ENCODE results near the gene NT5DC1.

Gene NT5DC1

GRCh38 chr6:116246089-116246488 lies 145.4 kb downstream of the NT5DC1 start:
- no peak for DNase-seq
- Histone ChIP-seq H3K9ac (ENCODE audit: low read length) (no peak overlapping the region), H3K36me3 (replicated peaks; ENCODE audit: insufficient read depth, low read length) (no peaks in the 10 kb centered on the region), H3K4me2 (ENCODE audit: low read depth, low read length) (no peak overlapping the region), H3K9me2 (replicated peaks; ENCODE audit: insufficient read depth, low read length) (no peaks in the 10 kb centered on the region), H3K27ac (ENCODE audit: low read length) (no peak overlapping the region), H3K9me3 (replicated peaks; ENCODE audit: insufficient read depth, low read length) (no peaks in the 10 kb centered on the region), H3K27me3 (replicated peaks; ENCODE audit: insufficient read depth, low read length) (no peaks in the 10 kb centered on the region), H3F3A (ENCODE audit: insufficient read depth, low read length) (no peaks in the 10 kb centered on the region), H3K79me2 (ENCODE audit: low read length) (peaks cover 5% of the 10 kb centered on the region; the same call in 1 of the 2 replicates), H2AFZ (ENCODE audit: low read length) (no peak overlapping the region), H4K20me1 (ENCODE audit: insufficient read depth, low read length) (no peaks in the 10 kb centered on the region), H3K4me3 (ENCODE audit: low read length) (no peak overlapping the region), H3K4me1 (ENCODE audit: low read length) (no peaks in the 10 kb centered on the region)
- TF ChIP-seq CTCF (IDR thresholded peaks at IDR 0.05; ENCODE audit: low read length) (no peak), EZH2phosphoT487 (IDR thresholded peaks at IDR 0.05; ENCODE audit: low read length) (no peak), EZH2 (optimal IDR thresholded peaks at IDR 0.05; ENCODE audit: low read depth, low read length) (no peak)

- H3K4me1 ChIP-seq (ENCODE audit: low read length) = no peaks in the 10 kb centered on the region
- no peaks in the 10 kb centered on the region for H3F3A ChIP-seq (ENCODE audit: insufficient read depth, low read length)
- H3K4me3 ChIP-seq (ENCODE audit: low read length) = no peak overlapping the region
- no peaks in the 10 kb centered on the region for H3K36me3 ChIP-seq (replicated peaks; ENCODE audit: insufficient read depth, low read length)
- no peaks in the 10 kb centered on the region for H3K27me3 ChIP-seq (replicated peaks; ENCODE audit: insufficient read depth, low read length)
- H3K79me2 ChIP-seq (ENCODE audit: low read length) = peaks cover 12% of the 10 kb centered on the region; the same call in 1 of the 2 replicates
- no peaks in the 10 kb centered on the region for H3K9me3 ChIP-seq (replicated peaks; ENCODE audit: insufficient read depth, low read length)
- H3K27ac ChIP-seq (ENCODE audit: low read length) = no peak overlapping the region
- no peaks in the 10 kb centered on the region for H3K9me2 ChIP-seq (replicated peaks; ENCODE audit: insufficient read depth, low read length)
- no peaks in the 10 kb centered on the region for H4K20me1 ChIP-seq (ENCODE audit: insufficient read depth, low read length)
- DNase-seq = no peak
- no peak overlapping the region for H2AFZ ChIP-seq (ENCODE audit: low read length)
- H3K4me2 ChIP-seq (ENCODE audit: low read depth, low read length) = no peak overlapping the region
- TF ChIP-seq CTCF (IDR thresholded peaks at IDR 0.05; ENCODE audit: low read length) = no peak
- TF ChIP-seq EZH2phosphoT487 (IDR thresholded peaks at IDR 0.05; ENCODE audit: low read length) = no peak
- no peak for TF ChIP-seq EZH2 (optimal IDR thresholded peaks at IDR 0.05; ENCODE audit: low read depth, low read length)
- no peak overlapping the region for H3K9ac ChIP-seq (ENCODE audit: low read length)
Observed at GRCh38 chr6:116247285-116247684, 146.6 kb downstream of the NT5DC1 start.

GRCh38 chr6:116248577-116248976 lies 147.9 kb downstream of the NT5DC1 start:
- TF ChIP-seq EZH2 (optimal IDR thresholded peaks at IDR 0.05; ENCODE audit: low read depth, low read length) (no peak), EZH2phosphoT487 (IDR thresholded peaks at IDR 0.05; ENCODE audit: low read length) (no peak), CTCF (IDR thresholded peaks at IDR 0.05; ENCODE audit: low read length) (no peak)
- Histone ChIP-seq H3K79me2 (ENCODE audit: low read length) (peaks cover 23% of the 10 kb centered on the region), H3K4me3 (ENCODE audit: low read length) (no peak overlapping the region), H3K4me2 (ENCODE audit: low read depth, low read length) (no peak overlapping the region), H3K9me3 (replicated peaks; ENCODE audit: insufficient read depth, low read length) (no peaks in the 10 kb centered on the region), H3K27ac (ENCODE audit: low read length) (no peak overlapping the region), H4K20me1 (ENCODE audit: insufficient read depth, low read length) (no peaks in the 10 kb centered on the region), H3K4me1 (ENCODE audit: low read length) (peaks cover 7% of the 10 kb centered on the region; the same call in 1 of the 2 replicates), H3K9ac (ENCODE audit: low read length) (no peak overlapping the region), H2AFZ (ENCODE audit: low read length) (no peak overlapping the region), H3K9me2 (replicated peaks; ENCODE audit: insufficient read depth, low read length) (no peaks in the 10 kb centered on the region), H3K27me3 (replicated peaks; ENCODE audit: insufficient read depth, low read length) (no peaks in the 10 kb centered on the region), H3F3A (ENCODE audit: insufficient read depth, low read length) (no peaks in the 10 kb centered on the region), H3K36me3 (replicated peaks; ENCODE audit: insufficient read depth, low read length) (no peaks in the 10 kb centered on the region)
- no peak for DNase-seq
